ENCODE results near the gene CYB561A3. TPM values are rescaled to one million over a fixed set of nuclear protein-coding genes. Genes with fewer than 3 reads are reported as not detected.

The CYB561A3 gene
- total RNA-seq, 1 experiment from 2014 or later: 54.7 TPM

GRCh38 chr11:61401573-61401972 is 39.9 kb upstream of the CYB561A3 start:
- Histone ChIP-seq H3K27ac (ENCODE audit: low read depth, low read length, poor library complexity, severe bottlenecking) (no peak overlapping the region), H3K4me1 (ENCODE audit: insufficient read depth, low read length, poor library complexity, severe bottlenecking) (no peaks in the 10 kb centered on the region), H3K27me3 (replicated peaks; ENCODE audit: insufficient read depth, low read depth, low read length, poor library complexity) (no peaks in the 10 kb centered on the region), H3K36me3 (ENCODE audit: insufficient read depth, low read length, poor library complexity, severe bottlenecking) (peaks cover 58% of the 10 kb centered on the region), H3K4me3 (ENCODE audit: low read depth, low read length, poor library complexity, severe bottlenecking) (no peak overlapping the region), H3K9me3 (ENCODE audit: low read depth, low read length, poor library complexity, severe bottlenecking) (no peaks in the 10 kb centered on the region)
- intact Hi-C loops (cut with micrococcal nuclease; ENCODE audit: unreplicated experiment): no loop called here
- no peak for TF ChIP-seq EZH2 (IDR thresholded peaks at IDR 0.05; ENCODE audit: borderline replicate concordance, low read depth, low read length, poor library complexity, severe bottlenecking)
- TF ChIP-seq CTCF (conservative IDR thresholded peaks at IDR 0.05; ENCODE audit: low read depth, low read length): no peak
- BruUV-seq (replicated peaks): no TSS peak
- DNase-seq (ENCODE audit: low spot score): no peak
- ChIA-PET POLR2A (ENCODE audit: low non-redundant PET) (interaction anchor here (0.5 to 0.6 kb wide), 2 partner anchors 42 to 82 kb away, joined by 3 to 4 read pairs; no protein-coding TSS in a partner anchor), CTCF (interaction anchor here (0.5 kb wide), 1 partner anchor 46 kb away, joined by 3 read pairs; no protein-coding TSS in a partner anchor)

- no TSS peak for BruUV-seq (replicated peaks)
- Histone ChIP-seq H3K27ac (ENCODE audit: low read depth, low read length, poor library complexity, severe bottlenecking) (no peak overlapping the region), H3K27me3 (replicated peaks; ENCODE audit: insufficient read depth, low read depth, low read length, poor library complexity) (no peaks in the 10 kb centered on the region), H3K4me3 (ENCODE audit: low read depth, low read length, poor library complexity, severe bottlenecking) (no peak overlapping the region), H3K9me3 (ENCODE audit: low read depth, low read length, poor library complexity, severe bottlenecking) (no peaks in the 10 kb centered on the region), H3K4me1 (ENCODE audit: insufficient read depth, low read length, poor library complexity, severe bottlenecking) (no peaks in the 10 kb centered on the region), H3K36me3 (ENCODE audit: insufficient read depth, low read length, poor library complexity, severe bottlenecking) (peaks cover 54% of the 10 kb centered on the region)
- ChIA-PET CTCF (interaction anchor here (0.5 kb wide), 1 partner anchor 45 kb away, joined by 3 read pairs; no protein-coding TSS in a partner anchor), POLR2A (ENCODE audit: low non-redundant PET) (interaction anchor here (0.5 kb wide), 1 partner anchor 42 kb away, joined by 4 read pairs; no protein-coding TSS in a partner anchor)
- intact Hi-C loops (cut with micrococcal nuclease; ENCODE audit: unreplicated experiment): no loop called here
- no peak for TF ChIP-seq EZH2 (IDR thresholded peaks at IDR 0.05; ENCODE audit: borderline replicate concordance, low read depth, low read length, poor library complexity, severe bottlenecking)
- no peak for DNase-seq (ENCODE audit: low spot score)
These were observed 39.5 kb upstream of the CYB561A3 start for GRCh38 chr11:61401173-61401572.

GRCh38 chr11:61392981-61393595 is 31.4 kb upstream of the CYB561A3 start:
- Histone ChIP-seq H3K27me3 (replicated peaks; ENCODE audit: insufficient read depth, low read depth, low read length, poor library complexity) (no peaks in the 10 kb centered on the region), H3K4me1 (ENCODE audit: insufficient read depth, low read length, poor library complexity, severe bottlenecking) (peaks cover 10% of the 10 kb centered on the region), H3K36me3 (ENCODE audit: insufficient read depth, low read length, poor library complexity, severe bottlenecking) (peaks cover 7% of the 10 kb centered on the region), H3K9me3 (ENCODE audit: low read depth, low read length, poor library complexity, severe bottlenecking) (no peaks in the 10 kb centered on the region), H3K27ac (ENCODE audit: low read depth, low read length, poor library complexity, severe bottlenecking) (peak overlapping the region; percentile 62), H3K4me3 (ENCODE audit: low read depth, low read length, poor library complexity, severe bottlenecking) (peak overlapping the region; percentile 78)
- intact Hi-C loops (cut with micrococcal nuclease; ENCODE audit: unreplicated experiment): loop anchor here (5.0 kb wide), 1 partner anchor 131 kb away; no protein-coding TSS in a partner anchor
- no TSS peak for BruUV-seq (replicated peaks)
- ChIA-PET CTCF (interaction anchor here (0.8 to 1.5 kb wide), 5 partner anchors 31 to 139 kb away, joined by 3 to 9 read pairs (median 3); partner anchors contain the start of gene CYB561A3), POLR2A (ENCODE audit: low non-redundant PET) (interaction anchor here (0.6 to 1.4 kb wide), 2 partner anchors 31 to 116 kb away, joined by 5 to 8 read pairs; partner anchors contain the start of genes CYB561A3 and TMEM138)
- TF ChIP-seq EZH2 (IDR thresholded peaks at IDR 0.05; ENCODE audit: borderline replicate concordance, low read depth, low read length, poor library complexity, severe bottlenecking) (no peak), CTCF (conservative IDR thresholded peaks at IDR 0.05; ENCODE audit: low read depth, low read length) (peak; percentile 48)
- DNase-seq (ENCODE audit: low spot score): peak; percentile 67

Data from A673 (cell line).